CD4-positive, alpha-beta T cell treated with Interleukin-6 at 100 ng/mL for 8 hours (primary cell): ENCODE results near the gene STMND1.
A peak's percentile ranks its signal among the peaks of the same experiment; 100 is the strongest.

ENCODE experiments used
- DNase-seq: peaks from one replicate; pipeline ENCODE4 v3.0.0-alpha.2; 2020; ENCODE audit warnings: mixed read lengths, low spot score

STMND1 gene

DNA sequence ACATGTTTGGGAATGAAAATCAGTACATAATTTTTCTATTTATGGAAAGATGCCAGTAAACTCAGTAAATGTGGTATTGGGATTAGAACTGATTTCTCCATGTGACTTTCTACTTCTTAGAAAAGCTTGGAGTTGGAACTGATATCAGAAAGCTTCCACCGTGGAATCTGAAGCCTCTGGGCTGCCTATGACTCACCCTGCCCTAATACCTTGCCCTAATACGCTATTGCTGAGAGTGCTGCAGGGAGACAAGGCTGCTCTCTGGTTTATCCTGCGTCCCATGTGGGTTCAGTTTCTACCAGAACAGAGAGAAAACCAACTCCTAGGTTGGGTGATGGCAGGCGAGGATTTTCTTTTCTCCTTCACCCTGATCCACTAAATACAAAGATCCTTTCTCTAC is 3.3 kb upstream of the STMND1 start:
- DNase-seq, result no peak

DNA sequence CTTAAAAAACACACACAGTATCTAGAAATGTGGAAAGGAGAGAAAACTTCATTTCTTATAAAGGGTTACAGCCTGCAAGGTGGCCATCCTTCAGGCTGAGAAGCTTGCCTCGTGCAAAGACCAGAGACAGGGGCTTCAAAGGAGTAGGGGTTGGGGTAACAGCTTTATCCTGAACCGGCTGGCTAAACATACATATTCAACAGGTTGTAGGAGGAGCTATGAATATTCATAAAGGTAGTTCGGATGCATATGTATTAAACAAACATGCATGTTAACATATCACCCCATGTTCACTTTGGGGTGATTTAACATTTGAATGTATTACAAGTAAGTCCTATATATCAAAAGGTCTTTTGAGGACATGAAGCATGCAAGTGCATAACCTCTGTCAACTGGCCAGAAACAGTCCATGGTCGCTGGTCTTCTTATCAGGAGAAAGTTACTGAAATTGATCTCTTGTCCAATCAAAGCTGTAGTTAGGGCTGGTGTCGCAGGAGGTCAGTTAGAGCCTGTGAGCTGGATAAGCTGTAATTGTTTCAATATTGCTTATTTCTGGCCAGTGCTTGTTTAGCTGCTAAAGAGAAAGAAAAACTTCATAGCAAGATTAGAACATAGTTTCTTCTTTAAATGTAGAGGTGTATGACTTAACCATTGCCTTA is 2.3 kb upstream of the STMND1 start:
- DNase-seq, result no peak

DNA sequence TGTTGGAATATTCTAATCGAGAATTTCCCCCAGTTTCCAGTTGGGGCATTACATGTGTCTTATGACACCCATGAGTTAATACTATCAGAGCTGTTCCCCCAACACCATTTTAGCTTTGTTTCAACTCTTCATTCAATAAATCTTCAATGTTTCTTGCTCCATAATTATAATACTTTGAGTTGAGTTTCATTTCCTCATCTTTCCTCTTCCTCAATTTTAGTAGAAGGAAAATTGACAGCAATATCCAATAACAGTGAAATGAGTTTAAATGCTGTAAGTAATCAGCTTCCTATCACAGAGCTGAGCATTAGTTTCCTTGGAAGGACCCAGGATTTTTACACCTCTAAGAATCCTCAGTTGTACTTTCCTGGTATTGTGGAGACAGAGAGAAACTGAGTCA is 1.0 kb upstream of the STMND1 start:
- DNase-seq, result no peak

DNA sequence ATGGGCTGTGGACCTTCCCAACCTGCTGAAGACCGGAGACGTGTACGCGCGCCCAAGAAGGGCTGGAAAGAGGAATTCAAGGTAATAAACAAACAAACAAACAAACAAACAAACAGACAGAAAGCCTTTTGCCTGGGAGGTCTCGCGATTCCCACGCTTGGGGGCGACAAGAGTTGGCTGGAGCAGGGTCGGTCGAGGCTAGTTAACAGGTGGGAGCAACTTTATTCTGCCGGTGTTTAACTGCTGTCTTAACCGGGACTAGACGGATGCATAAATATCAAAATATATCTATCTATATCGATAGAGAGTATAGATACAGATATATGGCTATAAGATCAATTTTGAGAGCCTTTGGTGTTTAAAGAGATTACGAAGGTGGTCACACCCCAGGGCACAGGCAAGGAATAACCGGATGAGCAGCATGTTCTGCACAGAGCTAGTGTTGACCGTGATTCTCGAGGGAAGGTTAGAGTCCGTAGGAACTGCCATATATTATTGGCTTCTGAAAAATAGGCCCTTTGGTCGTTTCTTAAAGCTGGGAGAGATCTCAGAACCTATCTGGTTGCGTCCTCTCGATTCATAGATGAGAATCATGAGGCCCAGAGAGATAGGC is 514 bp downstream of the STMND1 start:
- DNase-seq, result no peak

DNA sequence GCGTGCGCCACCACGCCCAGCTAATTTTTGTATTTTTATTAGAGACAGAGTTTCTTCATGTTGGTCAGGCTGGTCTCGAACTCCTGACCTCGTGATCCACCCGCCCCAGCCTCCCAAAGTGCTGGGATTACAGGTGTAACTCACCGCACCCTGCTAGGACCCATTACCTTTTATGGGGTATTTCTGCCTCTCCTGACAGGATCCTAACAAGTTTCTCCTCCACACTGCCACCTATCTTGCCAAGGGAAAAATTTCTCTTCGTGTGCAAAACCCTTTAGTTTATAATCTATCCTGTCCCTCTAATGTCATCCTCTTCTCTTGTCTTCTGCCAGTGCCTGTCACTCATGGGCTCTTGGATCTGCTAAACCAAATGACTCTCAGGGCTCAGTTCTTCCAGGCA is 1.9 kb downstream of the STMND1 start:
- DNase-seq, result no peak

DNA sequence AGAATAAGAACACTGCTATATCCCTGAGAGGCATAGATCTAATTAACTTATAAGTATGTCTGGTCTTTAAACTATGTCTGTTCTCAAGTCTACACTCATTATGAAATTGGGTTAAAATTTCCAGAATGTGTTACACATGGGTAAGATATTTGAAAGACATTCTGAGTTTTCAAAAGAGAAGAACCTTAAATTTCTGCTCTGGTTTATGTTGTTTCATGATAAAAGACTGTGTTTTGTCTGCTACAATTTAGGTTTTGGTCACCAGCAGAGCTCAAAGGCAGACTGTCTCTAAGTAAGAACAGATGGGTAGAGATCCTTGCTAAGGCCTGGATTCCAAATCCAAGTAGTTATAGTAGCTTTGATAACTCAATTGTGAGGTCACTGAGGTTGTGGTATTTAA is 6.0 kb downstream of the STMND1 start:
- no peak for DNase-seq

DNA sequence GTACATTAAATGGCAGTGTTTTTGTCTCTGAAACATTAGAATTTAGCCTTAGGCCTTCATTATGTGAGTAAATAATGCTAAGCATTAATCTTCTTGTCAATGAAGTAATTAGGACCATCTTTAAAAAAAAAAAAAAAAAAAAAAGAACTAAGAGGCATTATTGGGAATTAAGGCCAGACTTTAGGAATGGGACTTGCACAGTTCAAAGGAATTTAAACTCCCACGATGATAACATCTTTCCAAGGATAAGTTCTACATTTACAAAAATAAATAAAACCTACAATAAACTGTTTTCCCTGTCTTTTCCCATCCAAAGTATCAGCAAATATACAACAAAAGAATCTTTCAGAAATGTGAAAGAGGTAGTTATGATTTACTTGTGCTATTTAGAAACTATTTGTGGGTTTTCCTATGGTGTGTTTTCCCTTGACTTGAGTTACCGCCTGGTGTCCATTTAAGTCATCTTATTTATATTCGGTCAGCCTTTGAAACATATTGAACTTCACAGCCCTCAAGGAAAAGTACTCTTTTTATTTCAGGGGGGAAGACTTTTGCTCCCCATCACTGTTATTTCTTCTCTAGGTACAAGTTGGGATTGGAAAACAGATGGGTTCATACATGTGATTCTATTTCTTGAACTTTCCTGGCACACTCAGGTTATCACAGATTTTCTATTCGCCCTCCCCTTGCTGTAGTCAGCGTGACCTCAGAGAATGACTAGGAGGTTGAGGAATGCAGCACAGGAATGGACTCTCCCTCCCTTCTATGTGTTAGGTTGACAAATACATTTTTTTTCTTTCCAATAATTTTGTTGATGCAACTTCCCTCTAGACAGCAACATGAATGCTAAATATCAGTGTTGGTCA is 13.6 kb downstream of the STMND1 start:
- no peak for DNase-seq

DNA sequence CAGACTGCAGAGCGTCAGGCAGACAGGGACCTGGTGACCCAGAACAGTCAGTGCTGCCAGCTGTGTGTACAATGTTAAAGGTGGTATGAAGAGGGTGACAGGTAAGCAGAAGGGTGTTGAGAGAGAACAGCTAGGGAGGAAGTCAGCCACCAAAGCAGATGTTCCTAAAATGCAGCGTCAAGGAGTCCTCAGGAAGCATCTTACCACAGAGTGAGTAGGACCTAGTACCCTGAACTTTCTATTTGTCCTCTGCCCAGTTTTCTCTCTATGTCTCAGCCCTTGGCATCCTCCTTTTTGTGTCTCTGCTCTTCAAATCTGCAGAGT is 14.2 kb downstream of the STMND1 start:
- DNase-seq, result no peak

DNA sequence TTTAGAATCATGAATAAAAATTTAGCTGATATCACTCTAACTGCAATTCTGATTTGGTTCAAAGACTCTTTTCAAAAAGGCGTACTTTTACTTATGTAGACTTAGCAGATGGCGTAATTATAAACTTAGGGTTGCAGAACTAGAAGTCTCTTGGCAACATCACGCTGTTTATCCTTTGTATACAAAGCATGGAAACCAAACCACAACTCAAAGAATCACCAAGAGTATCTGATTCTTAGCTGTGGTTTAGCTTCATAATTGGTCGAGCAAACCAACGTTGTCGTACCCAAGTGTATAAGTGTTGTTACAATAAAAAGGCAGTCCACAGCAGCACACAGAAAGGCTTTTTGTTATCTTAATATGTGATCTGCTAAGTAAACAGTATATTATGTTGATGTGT is 18.2 kb downstream of the STMND1 start:
- no peak for DNase-seq

DNA sequence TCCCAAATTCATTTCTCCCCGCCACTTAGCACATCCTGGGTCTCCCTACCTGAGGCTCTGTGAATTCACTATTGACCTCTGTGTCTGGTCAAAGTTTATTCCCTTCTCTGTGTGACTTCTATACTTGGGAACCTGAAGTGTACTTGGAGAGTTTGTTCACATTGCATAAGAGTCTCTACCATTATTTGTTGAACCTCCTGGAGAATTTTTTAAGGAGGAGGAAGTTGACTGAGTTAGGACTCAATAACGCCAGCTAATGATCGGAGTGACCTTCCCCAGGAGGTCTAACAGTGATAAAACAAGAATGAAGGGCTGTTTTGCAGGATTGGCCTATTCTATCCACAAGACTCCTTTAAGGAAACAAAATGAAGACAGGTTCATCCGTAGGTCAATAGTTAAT is 23.6 kb downstream of the STMND1 start:
- no peak for DNase-seq

DNA sequence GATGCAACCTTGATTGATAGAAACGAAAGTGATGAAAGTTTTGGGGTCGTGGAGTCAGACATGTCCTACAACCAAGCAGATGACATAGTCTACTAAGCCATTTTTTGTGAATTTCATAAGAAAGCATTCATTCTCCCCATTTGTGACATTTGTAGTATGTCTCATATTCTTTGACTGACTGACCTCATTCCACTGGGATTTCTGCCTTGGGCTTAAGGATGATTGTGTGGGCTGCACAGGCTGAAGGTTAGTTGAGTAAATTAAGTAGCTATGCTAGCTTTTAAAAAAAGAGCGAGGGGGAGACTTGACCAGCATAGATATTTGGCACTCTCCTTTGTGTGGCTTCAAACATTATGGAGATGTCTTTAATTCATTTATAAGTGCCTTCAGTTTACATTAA is 28.9 kb downstream of the STMND1 start:
- no peak for DNase-seq

DNA sequence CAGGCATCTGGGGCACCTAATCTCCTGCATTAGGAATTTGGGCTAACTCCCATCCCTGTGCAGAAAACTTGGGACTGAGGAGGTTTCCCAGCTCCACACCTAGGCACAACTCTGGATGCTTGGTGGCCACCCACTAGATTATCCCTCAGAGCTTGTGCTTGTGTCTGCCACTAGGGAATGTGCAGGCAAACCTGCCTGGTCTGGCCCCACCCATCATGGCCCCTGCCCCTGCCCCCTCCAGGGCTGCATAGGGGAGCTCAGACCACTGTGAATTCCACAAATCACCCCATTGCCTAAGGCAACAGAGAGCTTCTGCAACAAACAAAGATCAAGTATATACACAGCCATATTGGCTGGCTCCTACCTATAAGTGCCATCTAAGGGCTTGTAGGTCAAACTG is 31.1 kb downstream of the STMND1 start:
- DNase-seq, result no peak

DNA sequence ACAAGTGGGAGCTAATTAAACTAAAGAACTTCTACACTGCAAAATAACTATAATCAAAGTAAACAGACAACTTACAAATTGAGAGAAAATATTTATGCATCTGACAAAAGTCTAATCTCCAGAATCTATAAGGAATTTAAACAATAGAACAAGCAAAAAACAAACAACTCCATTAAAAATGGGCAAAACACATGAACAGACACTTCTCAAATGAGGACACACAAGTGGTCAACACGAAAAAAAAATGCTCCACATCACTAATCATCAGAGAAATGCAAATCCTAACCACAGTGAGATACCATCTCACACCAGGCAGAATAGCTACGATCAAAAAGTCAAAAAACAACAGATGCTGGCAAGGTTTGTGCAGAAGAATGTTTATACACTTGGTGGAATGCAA is 36.2 kb downstream of the STMND1 start:
- no peak for DNase-seq

DNA sequence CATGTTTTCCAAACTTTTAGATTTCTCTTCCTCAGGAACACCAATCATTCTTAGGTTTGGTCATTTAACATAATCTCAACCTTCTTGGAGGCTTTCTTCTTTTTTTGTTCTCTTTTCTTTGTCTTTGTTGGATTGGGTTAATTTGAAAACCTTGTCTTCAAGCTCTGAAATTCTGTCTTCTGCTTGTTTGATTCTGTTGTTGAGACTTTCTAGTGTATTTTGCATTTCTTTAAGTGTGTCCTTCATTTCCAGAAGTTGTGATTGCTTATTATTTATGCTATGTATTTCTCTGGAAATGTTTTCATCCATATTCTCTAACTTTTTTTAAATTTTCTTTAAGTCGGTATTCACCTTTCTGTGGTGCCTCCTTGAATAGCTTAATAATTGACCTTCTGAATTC is 42.2 kb downstream of the STMND1 start:
- no peak for DNase-seq

DNA sequence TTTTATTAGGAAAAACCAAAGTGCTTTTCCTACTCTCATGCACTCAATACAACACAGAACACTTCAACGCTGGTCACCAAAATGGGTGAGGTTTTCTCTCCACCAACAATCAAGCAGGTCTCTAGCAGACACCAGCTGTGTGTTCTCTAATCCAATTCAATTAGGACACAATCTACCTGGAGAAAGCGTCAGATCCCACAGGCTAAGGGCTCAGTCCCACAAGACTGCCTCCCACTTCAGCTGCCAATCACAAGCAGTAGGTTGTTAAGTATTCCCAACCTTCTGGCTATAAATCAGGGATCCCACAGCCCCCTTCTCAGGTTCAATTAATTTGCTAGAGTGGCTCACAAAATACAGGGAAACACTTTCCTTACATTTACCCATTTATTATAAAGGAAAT is 47.7 kb downstream of the STMND1 start:
- DNase-seq, result no peak

DNA sequence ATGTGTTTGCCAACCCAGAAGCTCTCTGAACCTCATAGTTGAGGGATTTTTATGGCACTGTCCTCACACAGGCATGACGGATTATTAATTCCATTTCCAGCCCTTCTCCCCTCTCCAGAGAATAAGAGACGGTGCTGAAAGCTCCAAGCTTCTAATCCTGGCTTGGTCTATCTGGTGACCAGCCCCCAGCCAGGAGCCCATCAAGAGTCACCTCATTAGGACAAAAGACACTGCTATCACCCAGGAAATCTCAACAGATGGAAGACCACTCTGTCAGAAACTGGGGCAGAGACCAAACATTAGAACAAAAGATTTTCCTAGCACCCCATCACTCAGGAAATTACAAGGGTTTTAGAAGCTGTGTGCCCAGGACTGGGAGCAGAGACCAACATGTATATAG is 48.2 kb downstream of the STMND1 start:
- DNase-seq, result no peak

DNA sequence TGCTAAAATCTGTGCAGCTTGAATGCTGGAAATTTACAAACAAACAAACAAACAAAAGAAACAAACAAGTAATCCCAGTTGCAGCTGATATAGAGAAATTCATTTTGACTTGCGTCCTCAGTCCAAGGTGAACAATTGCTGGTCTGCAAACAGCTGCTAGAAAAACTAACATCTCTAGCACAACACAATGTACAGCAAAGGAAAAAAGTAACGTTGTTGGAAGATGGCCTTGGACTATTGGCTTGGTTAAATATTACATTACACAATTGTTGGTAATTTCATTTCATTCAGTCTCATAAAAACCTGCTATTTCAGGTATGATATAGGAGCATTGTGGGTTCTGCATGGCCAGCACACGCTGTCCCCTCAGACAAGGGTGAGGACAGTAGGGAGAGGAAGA is 50.0 kb downstream of the STMND1 start:
- DNase-seq, result no peak

DNA sequence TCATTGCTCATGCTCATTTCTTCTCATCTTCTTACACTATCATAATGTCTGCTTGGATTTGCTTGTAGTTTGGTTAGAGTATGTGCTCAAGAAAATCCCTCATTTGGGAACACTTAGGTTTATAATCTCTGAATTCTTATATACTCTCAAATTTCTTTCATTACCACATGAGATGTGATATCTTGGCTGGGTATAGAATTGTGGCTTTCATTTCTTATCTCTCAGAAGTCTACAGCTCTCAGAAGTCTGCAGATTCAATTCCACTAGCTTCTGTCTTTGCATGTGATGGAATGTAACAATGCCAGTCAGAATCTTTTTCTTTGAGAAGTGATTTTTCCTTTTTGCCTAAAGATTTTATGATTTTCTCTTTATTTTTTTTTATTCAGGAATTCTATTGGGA is 50.9 kb downstream of the STMND1 start:
- DNase-seq, result no peak

DNA sequence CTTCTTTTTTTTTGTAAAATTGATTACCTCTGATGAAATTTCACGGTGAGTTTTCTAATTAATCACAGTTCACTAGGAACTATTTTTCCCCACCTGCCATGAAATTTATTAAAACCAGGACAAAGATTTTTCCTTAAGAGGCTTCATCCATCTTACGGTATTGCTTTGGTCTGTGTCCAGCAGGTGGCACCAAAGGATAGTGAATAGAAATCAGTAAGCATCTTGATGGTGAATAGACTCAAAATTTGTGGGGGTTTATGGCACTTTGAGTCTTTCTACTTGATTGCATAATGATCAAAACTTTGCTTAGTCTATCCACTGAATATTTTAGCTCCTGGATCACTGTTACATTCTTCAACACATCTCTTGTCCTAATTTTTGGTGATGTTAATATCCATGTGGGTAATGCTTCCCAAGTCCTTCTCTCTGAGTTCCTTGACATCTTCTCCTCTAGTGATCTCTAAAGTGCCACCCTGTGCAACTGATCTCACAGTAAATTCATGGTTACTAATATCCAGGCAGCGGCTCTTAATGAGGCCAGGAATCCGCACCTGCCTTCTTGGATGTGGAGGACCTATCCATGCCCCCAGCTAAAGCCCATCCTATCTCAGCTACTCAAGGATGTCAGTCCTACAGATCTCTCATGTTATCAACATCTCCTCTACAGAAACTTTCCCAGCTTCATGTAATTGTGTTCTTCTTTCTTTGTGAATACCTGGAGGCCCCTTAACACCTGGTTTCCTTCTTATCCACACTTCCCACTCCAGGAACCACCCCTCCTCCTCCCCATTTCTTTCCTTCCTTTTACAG is 54.5 kb downstream of the STMND1 start:
- DNase-seq, result peak; percentile 53

DNA sequence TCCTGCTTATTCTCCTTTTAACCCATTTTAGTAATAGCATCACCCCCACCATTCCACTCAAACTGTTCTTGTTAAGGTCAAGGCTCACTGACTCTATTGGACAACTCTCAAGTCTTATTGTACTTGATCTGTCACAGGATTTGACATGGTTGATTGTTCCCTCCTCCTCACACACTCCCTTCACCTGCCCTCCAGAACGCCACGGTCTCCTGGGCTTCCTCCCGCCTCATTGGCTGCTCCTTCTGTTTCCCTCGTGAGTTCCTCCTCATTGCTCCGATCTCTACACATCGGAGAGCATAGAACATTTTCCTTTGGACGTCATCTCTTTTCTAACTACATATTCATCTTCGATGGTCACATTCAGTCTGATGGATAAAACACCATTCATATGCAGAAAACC is 55.1 kb downstream of the STMND1 start:
- no peak for DNase-seq

DNA sequence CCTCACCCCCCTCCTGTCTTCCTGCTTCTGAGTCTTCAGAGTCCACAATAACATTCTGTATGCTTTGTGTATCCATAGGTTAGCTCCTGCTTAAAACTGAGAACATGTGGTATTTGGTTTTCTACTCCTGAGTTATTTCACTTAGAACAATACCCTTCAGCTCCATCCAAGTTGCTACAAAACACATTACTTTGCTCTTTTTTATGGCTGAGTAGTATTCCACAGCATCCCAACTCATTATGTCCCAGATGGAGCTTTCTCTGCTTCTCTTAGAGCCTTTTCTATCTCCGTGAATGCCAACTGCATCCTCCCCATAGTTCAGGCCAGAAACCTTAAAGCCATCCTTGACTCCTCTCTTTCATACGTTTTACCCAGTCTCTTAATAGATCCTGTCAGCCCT is 55.8 kb downstream of the STMND1 start:
- DNase-seq, result no peak

DNA sequence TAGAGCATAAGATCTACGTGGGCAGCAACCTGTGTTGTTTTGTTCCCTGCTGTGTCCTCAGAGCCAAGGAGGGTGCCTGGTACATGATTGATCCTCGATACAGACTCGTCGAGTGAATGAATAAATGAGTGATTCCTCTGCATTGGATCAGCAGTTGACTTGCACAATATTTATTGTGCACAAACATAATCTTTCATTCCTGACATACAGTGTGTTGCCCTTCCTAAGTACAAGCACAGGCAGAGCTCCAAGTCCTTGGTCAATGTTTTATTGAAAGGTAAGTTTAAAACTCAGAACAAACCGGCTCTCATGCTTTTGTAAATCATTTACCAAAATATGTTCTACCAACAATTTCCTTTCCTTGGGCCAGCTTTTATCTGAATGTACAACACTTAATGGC is 57.4 kb downstream of the STMND1 start:
- DNase-seq, result no peak

DNA sequence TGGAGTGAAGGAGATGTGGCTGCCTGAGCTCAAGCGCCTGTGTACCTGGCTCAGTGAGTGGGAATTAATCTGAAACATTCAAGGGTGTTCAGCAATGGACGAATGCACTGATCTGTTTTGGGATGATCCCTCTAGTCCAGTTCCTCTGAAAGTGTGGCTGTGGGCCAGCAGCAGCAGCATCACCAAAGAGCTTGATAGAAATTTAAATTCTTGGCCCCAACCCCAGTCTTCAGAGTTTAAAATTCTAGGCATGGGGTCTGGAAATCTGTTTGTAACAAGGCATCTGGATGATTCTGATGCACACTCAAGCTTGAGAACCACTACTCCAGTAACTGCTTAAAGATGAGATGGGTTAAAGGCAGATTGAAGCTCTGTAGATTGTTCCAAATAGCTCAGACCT is 59.2 kb downstream of the STMND1 start:
- DNase-seq, result no peak
